ENCODE measurements around the gene PRRT4. TPM values are rescaled to one million over a fixed set of nuclear protein-coding genes. Genes with fewer than 3 reads are reported as not detected.

The PRRT4 gene
- total RNA-seq, 1 donor from 2014 or later: 0.26 TPM

DNA sequence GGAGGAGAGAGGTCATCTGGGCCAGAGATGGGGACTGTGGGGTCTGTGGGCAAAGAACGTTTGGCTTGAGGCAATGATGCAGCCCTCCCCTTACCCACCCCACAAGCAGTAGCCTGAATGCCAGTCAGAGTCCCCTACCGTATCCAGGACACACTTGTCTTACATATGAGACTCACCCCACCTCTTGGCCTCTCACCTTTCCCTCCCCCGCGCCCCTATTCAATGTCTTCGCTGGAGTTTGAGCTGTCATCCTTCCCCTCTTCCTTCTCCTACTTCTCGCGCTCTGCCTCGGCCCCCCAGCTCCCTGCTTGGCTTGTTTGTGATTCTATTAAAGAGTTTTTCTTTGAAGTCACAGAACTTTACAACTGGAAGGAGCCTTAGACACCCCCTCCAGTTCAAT, 8.9 kb downstream of the PRRT4 start:
- Histone ChIP-seq H3K27ac (no peak overlapping the region), H3K9me3 (no peaks in the 10 kb centered on the region), H3K4me1 (peaks cover 5% of the 10 kb centered on the region), H3K27me3 (peaks cover 47% of the 10 kb centered on the region), H3K4me3 (no peak overlapping the region), H3K36me3 (no peaks in the 10 kb centered on the region)
- intact Hi-C loops (cut with DNase I): no loop called here
- TF ChIP-seq, protein P1, sequence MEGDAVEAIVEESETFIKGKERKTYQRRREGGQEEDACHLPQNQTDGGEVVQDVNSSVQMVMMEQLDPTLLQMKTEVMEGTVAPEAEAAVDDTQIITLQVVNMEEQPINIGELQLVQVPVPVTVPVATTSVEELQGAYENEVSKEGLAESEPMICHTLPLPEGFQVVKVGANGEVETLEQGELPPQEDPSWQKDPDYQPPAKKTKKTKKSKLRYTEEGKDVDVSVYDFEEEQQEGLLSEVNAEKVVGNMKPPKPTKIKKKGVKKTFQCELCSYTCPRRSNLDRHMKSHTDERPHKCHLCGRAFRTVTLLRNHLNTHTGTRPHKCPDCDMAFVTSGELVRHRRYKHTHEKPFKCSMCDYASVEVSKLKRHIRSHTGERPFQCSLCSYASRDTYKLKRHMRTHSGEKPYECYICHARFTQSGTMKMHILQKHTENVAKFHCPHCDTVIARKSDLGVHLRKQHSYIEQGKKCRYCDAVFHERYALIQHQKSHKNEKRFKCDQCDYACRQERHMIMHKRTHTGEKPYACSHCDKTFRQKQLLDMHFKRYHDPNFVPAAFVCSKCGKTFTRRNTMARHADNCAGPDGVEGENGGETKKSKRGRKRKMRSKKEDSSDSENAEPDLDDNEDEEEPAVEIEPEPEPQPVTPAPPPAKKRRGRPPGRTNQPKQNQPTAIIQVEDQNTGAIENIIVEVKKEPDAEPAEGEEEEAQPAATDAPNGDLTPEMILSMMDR (IDR thresholded peaks at IDR 0.05): no peak
- ATAC-seq (no peak), DNase-seq (no peak)

DNA sequence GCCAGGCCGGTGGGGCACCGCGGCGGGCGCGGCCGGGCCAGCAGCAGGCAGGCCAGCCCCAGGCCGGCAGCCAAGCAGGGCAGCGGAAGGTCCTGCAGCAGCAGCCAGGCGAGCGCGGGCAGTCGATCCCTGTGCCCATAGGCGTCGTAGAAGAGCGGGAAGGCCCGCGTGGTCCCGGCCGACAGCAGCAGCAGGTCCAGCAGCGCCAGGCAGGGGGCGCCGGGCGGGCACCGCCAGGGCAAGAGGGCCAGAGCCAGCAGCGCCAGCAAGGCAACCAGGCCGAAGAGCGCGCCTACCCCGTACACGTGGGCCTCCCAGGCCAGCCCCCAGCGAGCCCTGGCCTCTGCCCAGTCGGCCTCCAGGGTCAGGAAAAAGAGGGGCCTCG, 9.3 kb downstream of the PRRT4 start:
- TF ChIP-seq, protein P1 (IDR thresholded peaks at IDR 0.05): peak; percentile 48
- DNase-seq (peak; percentile 79), ATAC-seq (peak; percentile 85)
- Histone ChIP-seq H3K4me3 (no peak overlapping the region), H3K27me3 (peaks cover 47% of the 10 kb centered on the region), H3K27ac (no peak overlapping the region), H3K9me3 (no peaks in the 10 kb centered on the region), H3K36me3 (no peaks in the 10 kb centered on the region), H3K4me1 (peaks cover 5% of the 10 kb centered on the region)
- intact Hi-C loops (cut with DNase I): no loop called here

DNA sequence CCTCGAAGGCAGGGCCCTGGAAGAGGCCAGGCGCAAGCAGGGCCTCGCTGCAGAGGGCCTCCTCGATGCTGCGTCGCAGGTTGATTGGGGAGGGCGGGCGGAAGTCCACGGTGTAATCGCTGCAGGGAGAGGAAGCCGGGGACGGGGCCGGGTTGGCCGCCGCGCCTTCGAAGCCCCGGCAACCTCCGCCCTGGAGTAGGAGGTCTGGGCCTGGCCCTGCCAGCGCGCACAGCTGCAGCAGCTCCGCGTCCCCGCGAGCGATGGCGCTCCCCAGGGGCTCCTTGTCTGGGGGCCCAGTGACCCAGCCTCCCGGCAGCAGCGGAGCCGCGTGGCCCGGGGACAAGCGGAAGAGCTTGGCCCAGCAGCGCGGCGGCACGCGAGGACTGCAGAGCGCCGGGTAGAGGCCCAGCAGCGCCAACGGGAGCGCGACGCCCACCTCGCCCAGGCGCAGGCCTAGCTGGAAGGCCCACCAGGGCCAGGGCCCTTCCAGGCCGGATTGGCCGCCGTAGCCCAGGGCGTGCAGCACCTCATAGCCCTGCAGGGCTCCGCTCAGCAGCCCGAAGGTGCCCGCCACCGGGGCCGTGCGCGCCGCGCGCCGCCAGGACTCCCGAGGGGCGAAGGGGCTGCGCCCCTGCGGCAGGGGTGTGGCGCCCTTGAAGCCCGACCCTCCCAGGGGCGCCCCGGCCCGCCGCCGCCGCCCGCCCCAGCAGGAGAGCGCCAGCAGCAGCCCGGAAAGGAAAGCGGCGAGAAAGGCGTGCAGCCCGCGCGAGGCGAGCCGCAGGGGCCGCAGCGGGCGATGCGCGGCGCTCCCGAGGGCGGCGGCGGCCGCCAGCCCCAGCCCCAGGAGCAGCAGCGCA, 10.0 kb downstream of the PRRT4 start:
- Histone ChIP-seq H3K27ac (no peak overlapping the region), H3K9me3 (no peaks in the 10 kb centered on the region), H3K4me3 (peak overlapping the region; percentile 21), H3K36me3 (no peaks in the 10 kb centered on the region), H3K4me1 (peaks cover 5% of the 10 kb centered on the region), H3K27me3 (peaks cover 47% of the 10 kb centered on the region)
- DNase-seq: peak; percentile 64
- TF ChIP-seq, protein P1 (IDR thresholded peaks at IDR 0.05): no peak
- peak; percentile 9 for ATAC-seq
- intact Hi-C loops (cut with DNase I): no loop called here

DNA sequence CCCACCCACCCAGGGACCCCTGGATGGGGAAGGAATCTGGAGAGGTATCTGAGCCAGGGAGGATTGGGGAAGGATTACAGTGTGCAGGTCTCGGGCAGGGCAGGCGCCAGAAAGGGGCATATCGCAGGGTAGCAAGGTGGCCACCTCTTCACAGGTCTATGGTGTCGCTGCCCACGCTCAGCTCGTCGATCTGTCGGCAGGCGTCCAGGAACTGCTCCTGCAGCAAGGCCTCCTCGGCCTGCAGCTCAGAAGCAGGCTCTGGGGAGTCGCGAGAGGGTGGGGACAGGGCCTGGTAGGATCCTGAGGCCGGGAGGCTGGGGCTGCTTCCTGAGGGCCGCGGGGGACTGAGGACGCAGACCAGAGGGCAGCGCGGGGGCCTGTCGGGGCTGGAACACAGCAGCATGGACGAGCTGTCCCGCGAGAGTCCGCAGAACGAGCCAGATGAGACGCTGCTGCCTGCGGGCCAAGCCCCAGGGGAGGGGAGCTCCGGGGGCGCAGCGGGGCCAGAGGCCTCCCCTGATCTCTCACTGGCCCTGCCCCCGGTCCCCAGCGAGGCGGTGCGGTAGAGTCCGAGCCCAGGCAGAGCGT, 10.7 kb downstream of the PRRT4 start:
- TF ChIP-seq, protein P1 (IDR thresholded peaks at IDR 0.05): no peak
- H3K27me3 ChIP-seq: peaks cover 46% of the 10 kb centered on the region
- no peak overlapping the region for H3K27ac ChIP-seq
- H3K9me3 ChIP-seq: no peaks in the 10 kb centered on the region
- no peaks in the 10 kb centered on the region for H3K36me3 ChIP-seq
- ATAC-seq: peak; percentile 5
- H3K4me3 ChIP-seq: no peak overlapping the region
- intact Hi-C loops (cut with DNase I): no loop called here
- DNase-seq: no peak
- peaks cover 5% of the 10 kb centered on the region for H3K4me1 ChIP-seq

DNA sequence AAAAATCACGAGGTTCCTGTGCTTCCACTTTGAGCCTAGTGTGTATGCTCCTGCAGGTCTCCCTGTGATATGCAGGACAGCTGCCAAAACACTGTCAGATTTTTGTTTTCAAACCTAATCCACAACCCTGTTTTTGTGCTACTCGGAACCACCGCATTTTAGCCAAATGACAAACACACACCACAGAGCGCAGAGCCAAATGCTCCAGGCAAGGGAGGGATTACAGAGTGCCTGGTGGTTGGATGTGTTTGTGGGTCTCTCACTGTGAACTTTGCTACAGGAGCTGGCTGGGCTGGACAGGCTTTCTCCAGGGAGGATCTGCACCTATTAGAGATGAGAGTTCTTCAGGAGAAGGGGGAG, 12.0 kb downstream of the PRRT4 start:
- Histone ChIP-seq H3K36me3 (no peaks in the 10 kb centered on the region), H3K4me1 (peaks cover 5% of the 10 kb centered on the region), H3K9me3 (no peaks in the 10 kb centered on the region), H3K27ac (no peak overlapping the region), H3K27me3 (peaks cover 41% of the 10 kb centered on the region), H3K4me3 (no peak overlapping the region)
- intact Hi-C loops (cut with DNase I): no loop called here
- DNase-seq (no peak), ATAC-seq (no peak)
- TF ChIP-seq, protein P1 (IDR thresholded peaks at IDR 0.05): no peak
